ENCODE data around the gene GLMN. TPM values are rescaled to one million over a fixed set of nuclear protein-coding genes. Genes with fewer than 3 reads are reported as not detected.

GLMN gene
- polyA plus RNA-seq, 1 experiment, result 10.1 TPM

DNA sequence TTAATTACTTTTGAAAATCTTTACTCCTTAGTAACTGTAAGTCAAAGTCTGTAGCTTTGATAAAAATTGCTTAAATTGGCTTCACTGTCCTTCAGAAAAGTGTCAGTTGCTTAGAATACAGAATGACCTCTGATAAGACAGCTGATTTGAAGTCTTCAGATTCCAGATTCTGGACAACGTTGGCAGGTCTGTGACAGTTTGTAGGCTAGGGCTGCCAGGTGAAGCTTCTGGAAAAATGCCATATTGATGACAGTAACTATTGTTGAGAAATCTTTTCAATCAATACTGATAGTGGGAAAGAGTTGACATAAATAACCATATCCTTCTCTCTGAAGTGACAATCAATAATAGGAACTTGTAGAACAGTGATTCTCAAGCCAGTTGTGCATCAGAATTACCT, 41.4 kb upstream of the GLMN start:
- H3K4me3 ChIP-seq (ENCODE audit: low read depth, low read length), result no peak overlapping the region
- no peak for DNase-seq (ENCODE audit: low read depth, low spot score)
- ChIA-PET POLR2A (no interaction called here), CTCF (no interaction called here)
- H3K9me3 ChIP-seq (ENCODE audit: control insufficient read depth, insufficient read depth, low read length), result no peaks in the 10 kb centered on the region
- H3K27ac ChIP-seq (ENCODE audit: low read depth, low read length), result no peak overlapping the region
- no peaks in the 10 kb centered on the region for H3K27me3 ChIP-seq (ENCODE audit: control insufficient read depth, insufficient read depth, low read length)
- TF ChIP-seq, protein P1, sequence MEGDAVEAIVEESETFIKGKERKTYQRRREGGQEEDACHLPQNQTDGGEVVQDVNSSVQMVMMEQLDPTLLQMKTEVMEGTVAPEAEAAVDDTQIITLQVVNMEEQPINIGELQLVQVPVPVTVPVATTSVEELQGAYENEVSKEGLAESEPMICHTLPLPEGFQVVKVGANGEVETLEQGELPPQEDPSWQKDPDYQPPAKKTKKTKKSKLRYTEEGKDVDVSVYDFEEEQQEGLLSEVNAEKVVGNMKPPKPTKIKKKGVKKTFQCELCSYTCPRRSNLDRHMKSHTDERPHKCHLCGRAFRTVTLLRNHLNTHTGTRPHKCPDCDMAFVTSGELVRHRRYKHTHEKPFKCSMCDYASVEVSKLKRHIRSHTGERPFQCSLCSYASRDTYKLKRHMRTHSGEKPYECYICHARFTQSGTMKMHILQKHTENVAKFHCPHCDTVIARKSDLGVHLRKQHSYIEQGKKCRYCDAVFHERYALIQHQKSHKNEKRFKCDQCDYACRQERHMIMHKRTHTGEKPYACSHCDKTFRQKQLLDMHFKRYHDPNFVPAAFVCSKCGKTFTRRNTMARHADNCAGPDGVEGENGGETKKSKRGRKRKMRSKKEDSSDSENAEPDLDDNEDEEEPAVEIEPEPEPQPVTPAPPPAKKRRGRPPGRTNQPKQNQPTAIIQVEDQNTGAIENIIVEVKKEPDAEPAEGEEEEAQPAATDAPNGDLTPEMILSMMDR (IDR thresholded peaks at IDR 0.05; ENCODE audit: low read depth, low read length), result no peak

GRCh38 chr1:92333668-92334067, 34.9 kb upstream of the GLMN start:
- POLR2A ChIA-PET, result no interaction called here
- Histone ChIP-seq H3K27me3 (ENCODE audit: control insufficient read depth, insufficient read depth, low read length) (no peaks in the 10 kb centered on the region), H3K27ac (ENCODE audit: low read depth, low read length) (no peak overlapping the region), H3K4me3 (ENCODE audit: low read depth, low read length) (no peak overlapping the region), H3K9me3 (ENCODE audit: control insufficient read depth, insufficient read depth, low read length) (peaks cover 8% of the 10 kb centered on the region)
- no peak for DNase-seq (ENCODE audit: low read depth, low spot score)
- CTCF ChIA-PET, result interaction anchor here (0.7 to 1.8 kb wide), 2 partner anchors 15 to 23 kb away, joined by 3 to 5 read pairs; no protein-coding TSS in a partner anchor
- TF ChIP-seq, protein P1 (IDR thresholded peaks at IDR 0.05; ENCODE audit: low read depth, low read length), result no peak

DNA sequence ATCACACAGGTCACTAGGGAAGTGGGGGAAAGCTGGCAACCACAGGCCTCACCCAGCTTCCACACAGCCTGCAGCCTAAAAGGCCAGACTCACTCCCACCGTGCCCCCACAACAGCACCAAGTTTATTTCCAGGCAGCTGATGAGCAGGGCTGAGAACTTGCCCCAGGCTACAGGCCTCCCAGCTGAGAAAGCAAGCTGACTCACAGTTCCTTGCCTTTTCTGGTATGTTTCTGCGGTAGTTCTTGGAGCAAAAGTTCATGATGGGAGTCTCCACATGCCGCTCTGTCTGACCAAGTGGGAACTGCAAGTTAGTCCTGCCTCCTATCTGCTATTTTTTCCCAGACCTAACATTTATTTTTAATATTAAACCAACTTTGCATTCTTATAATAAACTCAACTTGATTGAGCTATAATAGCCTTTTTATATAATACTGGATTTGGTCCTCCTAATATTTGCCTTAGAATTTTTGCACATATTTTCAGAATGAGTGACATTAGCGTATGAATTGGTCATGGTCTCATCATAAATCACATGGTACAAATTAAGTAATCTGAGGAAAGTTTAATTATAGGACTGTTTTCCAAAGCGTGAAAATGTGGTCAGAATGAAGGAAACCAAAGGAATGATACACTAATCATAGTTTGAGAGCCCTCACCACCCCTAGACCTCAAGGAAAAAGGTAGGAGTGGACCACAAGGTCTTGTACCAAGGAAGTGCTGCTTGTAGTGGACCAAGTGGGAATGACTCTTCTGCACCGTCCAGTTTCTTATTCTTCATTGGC, 30.8 kb upstream of the GLMN start:
- TF ChIP-seq, protein P1 (IDR thresholded peaks at IDR 0.05; ENCODE audit: low read depth, low read length), result no peak
- H3K4me3 ChIP-seq (ENCODE audit: low read depth, low read length), result no peak overlapping the region
- ChIA-PET CTCF (interaction anchor here (0.5 to 1.1 kb wide), 2 partner anchors 19 to 451 kb away, joined by 3 to 5 read pairs; no protein-coding TSS in a partner anchor), POLR2A (no interaction called here)
- H3K27ac ChIP-seq (ENCODE audit: low read depth, low read length), result no peak overlapping the region
- H3K27me3 ChIP-seq (ENCODE audit: control insufficient read depth, insufficient read depth, low read length), result no peaks in the 10 kb centered on the region
- DNase-seq (ENCODE audit: low read depth, low spot score), result no peak
- H3K9me3 ChIP-seq (ENCODE audit: control insufficient read depth, insufficient read depth, low read length), result peaks cover 15% of the 10 kb centered on the region

DNA sequence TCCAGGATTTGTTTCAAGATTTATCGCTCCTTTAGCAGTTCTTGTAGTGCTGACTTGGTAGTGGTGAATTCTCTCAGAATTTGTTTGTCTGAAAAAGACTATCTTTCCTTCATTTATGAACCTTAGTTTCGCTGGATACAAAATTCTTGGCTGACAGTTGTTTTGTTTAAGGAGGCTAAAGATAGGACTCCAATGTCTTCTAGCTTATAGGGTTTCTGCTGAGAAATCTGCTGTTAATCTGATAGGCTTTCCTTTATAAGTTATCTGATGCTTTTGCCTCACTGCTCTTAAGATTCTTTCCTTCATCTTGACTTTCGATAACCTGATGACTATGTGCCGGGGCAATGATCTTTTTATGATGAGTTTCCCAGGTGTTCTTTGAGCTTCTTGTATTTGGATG, 29.0 kb upstream of the GLMN start:
- DNase-seq (ENCODE audit: low read depth, low spot score), result no peak
- H3K27ac ChIP-seq (ENCODE audit: low read depth, low read length), result no peak overlapping the region
- H3K27me3 ChIP-seq (ENCODE audit: control insufficient read depth, insufficient read depth, low read length), result no peaks in the 10 kb centered on the region
- POLR2A ChIA-PET, result no interaction called here
- H3K4me3 ChIP-seq (ENCODE audit: low read depth, low read length), result no peak overlapping the region
- TF ChIP-seq, protein P1 (IDR thresholded peaks at IDR 0.05; ENCODE audit: low read depth, low read length), result no peak
- peaks cover 15% of the 10 kb centered on the region for H3K9me3 ChIP-seq (ENCODE audit: control insufficient read depth, insufficient read depth, low read length)
- CTCF ChIA-PET, result no interaction called here

DNA sequence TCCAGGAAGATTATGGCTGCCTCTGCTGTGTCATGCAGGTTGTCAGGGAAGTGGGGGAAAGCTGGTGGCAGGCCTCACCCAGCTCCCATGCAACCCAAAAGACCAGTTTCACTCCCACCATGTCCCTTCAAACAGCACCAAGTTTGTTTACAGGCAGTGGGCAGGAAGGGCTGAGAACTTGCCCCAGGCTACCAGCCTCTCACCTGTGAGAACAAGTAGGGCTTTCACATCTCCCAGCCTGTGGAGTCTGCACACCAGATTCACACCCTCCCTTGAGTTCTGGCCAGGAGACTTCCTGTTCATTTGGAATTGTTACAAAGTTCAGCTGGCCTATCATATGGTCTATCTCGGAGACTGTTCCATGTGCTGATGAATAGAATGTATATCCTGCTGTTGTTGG, 27.9 kb upstream of the GLMN start:
- CTCF ChIA-PET, result interaction anchor here (0.6 to 1.8 kb wide), 3 partner anchors 16 to 635 kb away, joined by 3 to 4 read pairs (median 3); no protein-coding TSS in a partner anchor
- TF ChIP-seq, protein P1 (IDR thresholded peaks at IDR 0.05; ENCODE audit: low read depth, low read length), result no peak
- Histone ChIP-seq H3K27me3 (ENCODE audit: control insufficient read depth, insufficient read depth, low read length) (no peaks in the 10 kb centered on the region), H3K9me3 (ENCODE audit: control insufficient read depth, insufficient read depth, low read length) (peaks cover 15% of the 10 kb centered on the region), H3K27ac (ENCODE audit: low read depth, low read length) (no peak overlapping the region), H3K4me3 (ENCODE audit: low read depth, low read length) (no peak overlapping the region)
- POLR2A ChIA-PET, result no interaction called here
- DNase-seq (ENCODE audit: low read depth, low spot score), result no peak

Data from AG04450 (cell line).